GM04504 (cell line): ENCODE results near the gene ANXA7.
"Not testable (repeated sequence)": the region's sequence is repeated elsewhere in the genome, so short reads cannot be mapped to it uniquely, and the experiment has no call there.

Source experiments
- DNase-seq: peaks from one replicate; pipeline ENCODE4 v3.0.0-alpha.2; 2012; ENCODE audit warnings: low read depth

The ANXA7 gene

DNA sequence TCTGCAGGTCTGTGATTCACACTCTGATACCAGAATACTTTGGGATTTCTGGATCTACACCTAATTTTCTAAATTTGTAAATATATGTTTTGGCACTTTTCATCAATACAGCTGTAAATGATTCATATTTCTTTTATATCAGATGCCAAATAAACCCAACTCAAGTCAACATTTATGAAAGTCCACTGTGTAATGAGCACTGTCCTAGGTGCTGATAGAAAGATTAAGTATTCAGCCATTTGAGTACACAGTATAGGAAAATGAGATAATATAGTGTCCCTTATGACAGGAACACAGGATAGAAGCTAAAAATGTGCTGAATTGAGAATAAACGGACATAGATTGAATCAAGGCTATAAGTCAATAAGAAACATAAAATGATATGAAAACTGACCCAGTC, 6.4 kb downstream of the ANXA7 start:
- no peak for DNase-seq

DNA sequence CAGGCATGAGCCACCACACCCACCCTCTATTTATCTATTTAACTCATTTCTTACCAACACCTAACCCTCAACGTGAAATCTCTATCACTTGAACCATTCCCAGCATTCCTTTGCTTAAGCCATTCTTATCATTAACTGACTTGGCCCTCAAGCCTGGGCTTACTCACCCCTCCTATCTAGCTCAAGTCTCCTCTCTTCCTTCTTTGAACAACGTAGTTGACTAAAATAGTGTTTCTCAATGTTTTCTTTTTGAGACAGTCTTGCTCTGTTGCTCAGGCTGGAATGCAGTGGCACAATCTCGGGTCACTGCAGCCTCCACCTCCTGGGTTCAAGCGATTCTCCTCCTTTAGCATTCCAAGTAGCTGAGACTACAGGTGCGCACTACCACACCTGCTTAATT, 7.0 kb downstream of the ANXA7 start:
- DNase-seq: no peak

DNA sequence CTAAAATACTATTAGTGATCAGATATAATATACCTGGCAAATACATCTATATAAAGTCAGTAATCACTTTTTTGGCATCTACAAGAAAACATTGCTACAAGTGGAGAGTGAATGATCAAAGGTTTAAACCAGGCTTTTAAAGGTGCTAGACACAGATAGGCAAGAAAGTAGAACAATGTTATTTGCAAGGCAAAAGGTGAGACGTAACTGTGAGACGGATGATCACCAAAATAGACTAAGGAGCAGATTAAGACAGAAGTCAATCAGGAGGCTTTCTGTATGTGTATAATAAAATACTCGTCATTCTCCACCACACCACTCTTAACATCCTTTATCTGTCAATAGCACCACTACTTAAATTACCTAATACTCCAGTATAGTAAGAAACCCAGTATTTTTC, 8.3 kb downstream of the ANXA7 start:
- DNase-seq: no peak

GRCh38 chr10:73404690-73405089, 9.2 kb downstream of the ANXA7 start:
- DNase-seq: no peak

GRCh38 chr10:73401636-73402035, 12.2 kb downstream of the ANXA7 start:
- DNase-seq: no peak

- no peak for DNase-seq
Measured at GRCh38 chr10:73399063-73399462, 14.8 kb downstream of the ANXA7 start.

DNA sequence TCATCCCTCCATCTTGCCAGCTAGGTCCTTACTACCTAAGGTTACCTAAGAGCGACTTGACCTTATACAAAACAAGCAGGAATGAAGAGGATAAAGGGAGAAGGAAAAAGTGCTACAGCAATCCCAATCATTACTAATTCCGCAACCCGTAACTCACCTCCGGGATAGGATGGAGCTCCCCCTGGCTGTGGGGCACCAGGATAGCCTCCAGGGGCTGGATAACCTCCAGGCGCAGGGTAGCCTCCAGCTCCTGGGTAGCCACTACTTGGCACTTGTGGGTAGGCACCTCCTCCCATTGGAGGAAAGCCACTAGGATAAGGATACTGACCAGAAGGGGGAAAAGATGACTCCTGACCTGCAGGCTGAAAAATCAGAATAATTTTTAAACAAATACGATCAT, 15.8 kb downstream of the ANXA7 start:
- no peak for DNase-seq

DNA sequence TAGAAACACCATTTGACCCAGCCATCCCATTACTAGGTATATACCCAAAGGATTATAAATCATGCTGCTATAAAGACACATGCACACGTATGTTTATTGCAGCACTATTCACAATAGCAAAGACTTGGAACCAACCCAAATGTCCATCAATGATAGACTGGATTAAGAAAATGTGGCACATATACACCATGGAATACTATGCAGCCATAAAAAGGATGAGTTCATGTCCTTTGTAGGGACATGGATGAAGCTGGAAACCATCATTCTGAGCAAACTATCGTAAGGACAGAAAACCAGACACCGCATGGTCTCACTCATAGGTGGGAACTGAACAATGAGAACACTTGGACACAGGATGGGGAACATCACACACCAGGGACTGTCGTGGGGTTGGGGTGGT, 19.5 kb downstream of the ANXA7 start:
- DNase-seq: not testable (repeated sequence)

GRCh38 chr10:73388228-73388627, 25.6 kb downstream of the ANXA7 start:
- DNase-seq: no peak

- DNase-seq: no peak
Measured at GRCh38 chr10:73386583-73386982, 27.3 kb downstream of the ANXA7 start.

GRCh38 chr10:73379064-73379748, 34.7 kb downstream of the ANXA7 start:
- no peak for DNase-seq

GRCh38 chr10:73376679-73377078, 37.2 kb downstream of the ANXA7 start:
- DNase-seq: no peak

DNA sequence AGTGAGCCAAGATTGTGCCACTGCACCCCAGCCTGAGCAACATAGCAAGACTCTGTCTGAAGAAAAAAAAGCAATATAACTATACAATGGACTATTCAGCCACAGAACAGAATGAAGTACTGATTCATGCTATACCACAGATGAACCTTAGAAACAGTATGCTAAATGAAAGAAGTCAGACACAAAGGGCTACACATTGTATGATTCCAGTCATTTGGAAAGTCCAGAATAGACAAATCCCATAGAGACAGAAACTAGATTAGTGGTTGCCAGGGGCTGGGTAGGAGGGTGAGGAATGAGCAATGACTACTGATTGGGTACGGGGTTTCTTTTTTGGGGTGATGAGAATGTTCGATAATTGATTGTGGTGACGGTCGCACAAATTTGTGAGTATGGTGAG, 45.6 kb downstream of the ANXA7 start:
- DNase-seq: no peak

DNA sequence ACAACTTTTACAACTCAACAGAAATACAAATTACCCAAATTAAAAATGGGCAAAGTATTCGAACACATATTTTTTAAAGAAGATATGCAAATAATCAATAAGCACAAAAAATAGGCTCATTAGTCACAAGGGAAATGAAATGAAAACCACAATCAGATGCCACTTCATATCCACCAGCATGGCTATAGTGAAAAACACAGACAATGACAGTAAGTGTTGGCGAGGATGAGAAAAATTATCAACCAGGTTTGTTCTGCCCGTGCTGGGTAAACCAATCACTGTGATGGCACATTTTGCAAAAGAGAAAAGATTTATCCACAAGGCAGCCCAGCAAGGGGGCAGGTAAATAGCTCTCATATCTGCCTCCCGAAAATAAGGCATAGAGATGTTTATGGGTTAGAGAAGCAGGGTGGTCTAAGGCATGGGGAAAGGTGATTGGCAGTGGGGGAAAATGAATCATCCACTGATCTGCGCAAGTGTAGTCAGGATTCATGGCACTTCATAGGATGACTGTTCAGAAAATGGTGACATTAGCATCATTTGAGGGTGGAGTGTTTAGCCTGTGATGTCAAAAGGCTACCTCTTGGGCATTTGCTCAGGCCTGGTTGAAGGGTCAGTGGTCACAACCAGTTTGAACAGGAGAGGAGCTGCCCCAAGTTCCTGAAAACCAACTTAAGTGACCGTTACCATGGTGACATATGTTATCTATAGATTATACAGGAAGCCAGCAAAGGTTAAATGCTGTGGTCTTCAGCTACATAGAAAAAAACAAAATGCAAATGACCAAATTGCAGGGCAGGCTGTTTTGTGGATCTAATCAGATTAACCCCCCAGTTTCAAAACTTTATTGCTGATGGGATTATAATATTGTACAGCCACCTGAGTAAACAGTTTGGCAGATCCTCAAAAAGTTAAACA, 47.2 kb downstream of the ANXA7 start:
- DNase-seq: no peak

GRCh38 chr10:73364964-73365363, 48.9 kb downstream of the ANXA7 start:
- no peak for DNase-seq

GRCh38 chr10:73359492-73359891, 54.4 kb downstream of the ANXA7 start:
- DNase-seq: no peak

DNA sequence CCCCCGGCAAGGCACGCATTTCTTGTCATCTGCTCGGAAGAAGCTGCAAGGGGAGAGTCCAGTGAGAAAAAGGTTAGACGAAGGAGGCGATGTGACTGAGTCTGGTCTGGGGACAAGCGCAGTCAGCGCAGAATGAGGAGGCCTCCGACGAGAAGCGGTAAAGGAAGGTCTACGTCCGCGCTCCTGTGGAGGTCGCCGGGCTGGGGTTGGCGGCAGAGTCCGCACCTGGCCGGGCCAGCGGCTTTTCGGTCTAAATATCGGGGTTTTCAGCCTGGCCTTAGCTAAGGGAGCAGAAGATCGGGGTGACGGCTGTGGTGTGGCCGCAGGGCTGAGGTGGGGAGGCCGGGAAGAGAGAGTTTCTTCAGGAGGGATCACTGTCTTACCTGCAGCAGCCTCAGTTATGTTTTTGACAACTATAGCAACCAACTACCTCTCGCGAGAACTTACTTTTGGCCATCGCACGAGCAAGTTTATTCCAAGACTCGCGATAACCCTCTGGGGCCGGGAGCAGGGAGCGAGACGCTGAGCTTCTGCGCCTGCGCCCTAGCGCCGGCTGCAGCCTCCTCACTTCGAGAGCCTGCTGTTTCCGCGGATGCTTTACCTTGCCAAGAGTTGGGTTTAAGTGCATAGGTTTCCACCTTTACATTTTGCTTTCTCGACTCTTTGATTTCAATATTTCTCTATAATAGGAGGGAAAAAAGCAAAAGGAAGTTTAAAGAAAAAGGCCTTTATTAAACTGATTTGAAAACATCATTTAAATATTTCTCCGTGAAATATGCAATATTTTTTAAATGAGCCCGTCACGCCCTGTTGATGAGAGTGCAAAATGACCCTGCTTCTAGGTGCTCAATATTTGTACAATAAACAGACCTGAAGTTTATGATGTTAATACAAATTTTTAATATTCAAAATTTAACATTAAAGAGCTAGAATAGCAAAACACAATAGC, 55.3 kb downstream of the ANXA7 start, which contains the start of gene CFAP70:
Gene CFAP70 (minus strand): TSS at position 534 of the 949 bp plus-strand sequence. CDS start 4,068 bp downstream, outside the sequence.
- peak; percentile 92 for DNase-seq

DNA sequence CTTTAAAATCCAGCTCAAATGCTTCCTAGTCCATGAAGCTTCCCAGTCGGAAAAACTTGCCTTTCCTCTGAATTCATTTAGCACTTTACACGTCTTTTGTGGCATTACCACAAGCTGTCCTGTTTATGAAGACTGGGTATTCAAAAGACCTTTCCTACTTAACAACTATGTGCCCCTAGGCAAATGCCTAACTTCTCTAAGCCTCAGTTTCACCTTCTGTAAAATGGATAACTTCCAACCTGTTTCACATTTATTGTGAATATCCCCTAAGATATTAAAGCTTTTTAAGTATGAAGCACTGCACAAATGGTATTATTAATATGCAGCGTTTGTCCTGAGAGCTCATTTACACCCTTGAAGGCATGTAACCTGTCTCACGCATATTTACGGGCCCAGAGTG, 56.0 kb downstream of the ANXA7 start:
- no peak for DNase-seq

DNA sequence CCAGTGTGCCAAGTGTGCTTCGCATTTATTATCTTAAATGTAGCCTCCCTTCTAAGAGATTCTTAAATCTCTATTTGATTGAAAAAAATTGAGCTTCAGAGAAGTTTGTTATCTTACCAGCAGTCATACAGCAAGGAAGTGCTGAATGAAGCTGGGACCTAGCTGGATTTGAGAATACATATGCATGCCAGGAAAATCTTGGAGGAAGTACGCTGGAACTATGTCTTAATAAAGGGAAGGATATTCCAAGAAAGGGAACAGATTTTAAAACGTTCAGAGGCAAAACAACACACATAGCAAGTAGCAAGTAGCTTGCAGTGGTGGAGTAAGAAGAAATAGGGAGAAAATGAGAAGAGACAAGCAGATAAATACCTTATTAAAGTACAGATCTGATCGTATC, 56.7 kb downstream of the ANXA7 start:
- DNase-seq: no peak

- no peak for DNase-seq
Measured at GRCh38 chr10:73344269-73344668, 69.6 kb downstream of the ANXA7 start.

GRCh38 chr10:73340121-73340520, 73.7 kb downstream of the ANXA7 start:
- no peak for DNase-seq

GRCh38 chr10:73339436-73339835, 74.4 kb downstream of the ANXA7 start:
- no peak for DNase-seq
